ENCODE results near the gene TANK.

DNA sequence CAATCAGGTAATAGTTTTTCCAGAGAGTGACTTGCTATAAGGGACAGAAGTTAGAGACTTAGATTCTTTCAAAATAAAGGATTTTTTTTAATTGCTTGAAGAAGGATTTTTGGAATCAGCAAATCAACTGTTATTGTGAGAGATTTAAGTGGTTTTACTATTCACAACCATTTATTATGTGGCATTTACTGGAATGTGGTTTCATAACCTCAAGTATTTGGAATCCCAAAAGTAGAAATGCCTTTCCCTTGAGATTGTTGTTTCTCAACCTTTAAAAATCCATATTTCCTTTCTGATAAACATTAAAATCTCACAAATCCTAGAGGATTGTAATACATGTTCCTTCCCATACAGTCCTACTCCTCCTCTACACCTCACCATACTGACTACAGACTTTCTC, 5.0 kb downstream of the TANK start:
- TF ChIP-seq, protein P1, sequence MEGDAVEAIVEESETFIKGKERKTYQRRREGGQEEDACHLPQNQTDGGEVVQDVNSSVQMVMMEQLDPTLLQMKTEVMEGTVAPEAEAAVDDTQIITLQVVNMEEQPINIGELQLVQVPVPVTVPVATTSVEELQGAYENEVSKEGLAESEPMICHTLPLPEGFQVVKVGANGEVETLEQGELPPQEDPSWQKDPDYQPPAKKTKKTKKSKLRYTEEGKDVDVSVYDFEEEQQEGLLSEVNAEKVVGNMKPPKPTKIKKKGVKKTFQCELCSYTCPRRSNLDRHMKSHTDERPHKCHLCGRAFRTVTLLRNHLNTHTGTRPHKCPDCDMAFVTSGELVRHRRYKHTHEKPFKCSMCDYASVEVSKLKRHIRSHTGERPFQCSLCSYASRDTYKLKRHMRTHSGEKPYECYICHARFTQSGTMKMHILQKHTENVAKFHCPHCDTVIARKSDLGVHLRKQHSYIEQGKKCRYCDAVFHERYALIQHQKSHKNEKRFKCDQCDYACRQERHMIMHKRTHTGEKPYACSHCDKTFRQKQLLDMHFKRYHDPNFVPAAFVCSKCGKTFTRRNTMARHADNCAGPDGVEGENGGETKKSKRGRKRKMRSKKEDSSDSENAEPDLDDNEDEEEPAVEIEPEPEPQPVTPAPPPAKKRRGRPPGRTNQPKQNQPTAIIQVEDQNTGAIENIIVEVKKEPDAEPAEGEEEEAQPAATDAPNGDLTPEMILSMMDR (conservative IDR thresholded peaks at IDR 0.05; ENCODE audit: low read length), result no peak
- TF ChIP-seq EZH2phosphoT487 (IDR thresholded peaks at IDR 0.05; ENCODE audit: borderline replicate concordance, low read depth, low read length), result no peak

All from OCI-LY7 (cell line).